ENCODE measurements around the gene KL. TPM values are rescaled to one million over a fixed set of nuclear protein-coding genes. Genes with fewer than 3 reads are reported as not detected.

Gene KL
- total and polyA plus RNA-seq, 2 donors (not counting 1 experiment from before 2014, with no cell fraction given): 0.07 TPM; not detected in 1

DNA sequence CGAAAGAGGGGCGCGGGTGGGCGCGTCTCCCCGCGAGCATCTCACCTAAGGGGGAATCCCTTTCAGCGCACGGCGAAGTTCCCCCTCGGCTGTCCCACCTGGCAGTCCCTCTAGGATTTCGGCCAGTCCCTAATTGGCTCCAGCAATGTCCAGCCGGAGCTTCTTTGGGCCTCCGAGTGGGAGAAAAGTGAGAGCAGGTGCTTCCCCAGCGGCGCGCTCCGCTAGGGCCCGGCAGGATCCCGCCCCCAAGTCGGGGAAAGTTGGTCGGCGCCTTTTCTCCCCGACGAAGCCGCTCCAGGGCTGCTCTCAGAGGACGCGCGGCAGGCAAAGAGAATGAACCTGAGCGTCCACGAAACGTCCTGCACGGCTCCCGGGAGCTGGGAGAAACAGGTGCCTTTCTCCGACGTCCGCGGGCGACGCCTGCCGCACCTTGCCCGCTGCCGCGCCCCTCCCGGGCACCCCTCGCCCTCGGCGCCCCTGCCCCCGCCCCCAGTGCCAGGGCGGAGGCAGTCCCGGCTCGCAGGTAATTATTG, 366 bp upstream of the KL start:
- no peaks in the 10 kb centered on the region for H3K9me3 Mint-ChIP-seq (ENCODE audit: insufficient read depth)
- no peaks in the 10 kb centered on the region for H4K20me1 ChIP-seq (ENCODE audit: control insufficient read depth, insufficient read depth, low read length, poor library complexity, severe bottlenecking)
- WGBS (ENCODE audit: insufficient coverage): 3% methylated on average over 47 of the region's 52 CpGs
- H2AFZ ChIP-seq (ENCODE audit: insufficient read depth, low read depth, low read length, poor library complexity, severe bottlenecking): peak overlapping the region; percentile 38
- no peaks in the 10 kb centered on the region for H3K79me2 ChIP-seq (ENCODE audit: control insufficient read depth, insufficient read depth, low read length)
- H3K4me3 Mint-ChIP-seq: peak overlapping the region; percentile 70
- CTCF ChIA-PET: no interaction called here
- peaks cover 0 to 57% (median 31%) of the 10 kb centered on the region in 4 experiments for H3K27me3 ChIP-seq (replicated peaks in 1 of 4; ENCODE audit: control extremely low read depth in 1 of 4, control insufficient read depth in 3 of 4, insufficient read depth in 4 of 4, low read length in 3 of 4)
- TF ChIP-seq, protein P1, sequence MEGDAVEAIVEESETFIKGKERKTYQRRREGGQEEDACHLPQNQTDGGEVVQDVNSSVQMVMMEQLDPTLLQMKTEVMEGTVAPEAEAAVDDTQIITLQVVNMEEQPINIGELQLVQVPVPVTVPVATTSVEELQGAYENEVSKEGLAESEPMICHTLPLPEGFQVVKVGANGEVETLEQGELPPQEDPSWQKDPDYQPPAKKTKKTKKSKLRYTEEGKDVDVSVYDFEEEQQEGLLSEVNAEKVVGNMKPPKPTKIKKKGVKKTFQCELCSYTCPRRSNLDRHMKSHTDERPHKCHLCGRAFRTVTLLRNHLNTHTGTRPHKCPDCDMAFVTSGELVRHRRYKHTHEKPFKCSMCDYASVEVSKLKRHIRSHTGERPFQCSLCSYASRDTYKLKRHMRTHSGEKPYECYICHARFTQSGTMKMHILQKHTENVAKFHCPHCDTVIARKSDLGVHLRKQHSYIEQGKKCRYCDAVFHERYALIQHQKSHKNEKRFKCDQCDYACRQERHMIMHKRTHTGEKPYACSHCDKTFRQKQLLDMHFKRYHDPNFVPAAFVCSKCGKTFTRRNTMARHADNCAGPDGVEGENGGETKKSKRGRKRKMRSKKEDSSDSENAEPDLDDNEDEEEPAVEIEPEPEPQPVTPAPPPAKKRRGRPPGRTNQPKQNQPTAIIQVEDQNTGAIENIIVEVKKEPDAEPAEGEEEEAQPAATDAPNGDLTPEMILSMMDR (IDR thresholded peaks at IDR 0.05): no peak
- TF ChIP-seq EZH2 (IDR thresholded peaks at IDR 0.05; ENCODE audit: borderline replicate concordance, insufficient read depth, low read depth, low read length, poor library complexity, severe bottlenecking): no peak
- no peak overlapping the region for H3K27ac ChIP-seq (ENCODE audit: low read length in 2 of 2)
- no peaks in the 10 kb centered on the region for H3K36me3 ChIP-seq (replicated peaks in 1 of 2; ENCODE audit: control extremely low read depth in 1 of 2, control insufficient read depth in 1 of 2, extremely low read depth in 1 of 2, insufficient read depth in 2 of 2, low read length in 1 of 2)
- H3K4me1 ChIP-seq (ENCODE audit: control insufficient read depth in 2 of 2, insufficient read depth in 2 of 2, low read length in 2 of 2): peaks cover 17 to 22% of the 10 kb centered on the region in 2 donors
- DNase-seq (peak; percentile 5), ATAC-seq (ENCODE audit: low read depth) (no peak)
- H3K9ac ChIP-seq (ENCODE audit: low read length): no peak overlapping the region
- POLR2A ChIA-PET: no interaction called here
- peaks cover 66% of the 10 kb centered on the region for H3K27me3 Mint-ChIP-seq
- no peaks in the 10 kb centered on the region for H3K9me3 ChIP-seq (ENCODE audit: control extremely low read depth in 1 of 3, control insufficient read depth in 2 of 3, insufficient read depth in 1 of 3, low read length in 2 of 3)
- peaks cover 10% of the 10 kb centered on the region for H3K4me1 Mint-ChIP-seq
- peak overlapping the region; percentile 62 for H3K4me2 ChIP-seq (replicated peaks; ENCODE audit: low read depth, low read length, poor library complexity, severe bottlenecking)
- H3K27ac Mint-ChIP-seq: no peak overlapping the region
- peak overlapping the region in 1 of 5 experiments; percentile 8 for H3K4me3 ChIP-seq (ENCODE audit: control extremely low read depth in 1 of 5, extremely low read depth in 1 of 5, insufficient read depth in 1 of 5, low read depth in 2 of 5, low read length in 4 of 5)
- intact Hi-C loops (cut with micrococcal nuclease): no loop called here

DNA sequence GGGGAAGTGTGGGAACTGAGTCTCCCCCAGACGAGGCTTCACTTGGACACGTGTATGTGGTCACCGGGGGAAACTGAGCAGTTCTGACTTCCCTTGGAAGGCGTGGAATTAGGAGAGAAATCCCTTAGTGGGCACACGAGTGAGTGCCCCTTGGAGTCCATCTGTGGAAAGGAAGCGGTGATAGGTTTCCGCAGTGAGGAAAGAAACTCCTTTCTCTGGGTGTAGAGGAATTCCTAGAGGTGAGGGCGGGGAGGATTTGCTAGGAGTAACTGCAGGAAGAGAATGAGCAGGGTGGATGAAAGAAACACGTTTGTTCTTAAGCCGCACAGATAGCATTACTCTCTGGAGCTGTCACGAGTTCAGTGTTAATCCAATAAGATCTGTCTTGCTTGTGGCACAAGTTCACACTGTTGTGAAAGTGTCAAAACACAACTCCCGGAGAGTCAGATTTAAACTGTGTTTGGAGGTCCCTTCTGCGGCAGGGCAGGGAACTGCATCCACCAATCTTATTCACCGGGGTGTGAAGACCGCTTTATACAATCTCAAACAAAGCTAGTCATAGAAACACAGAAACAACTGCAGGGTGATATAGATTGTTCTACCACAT, 1.2 kb downstream of the KL start:
- 8% methylated on average over 13 of the region's 15 CpGs for WGBS (ENCODE audit: insufficient coverage)
- H3K9ac ChIP-seq (ENCODE audit: low read length): peak overlapping the region; percentile 26
- peaks cover 0 to 52% (median 33%) of the 10 kb centered on the region in 4 experiments for H3K27me3 ChIP-seq (replicated peaks in 1 of 4; ENCODE audit: control extremely low read depth in 1 of 4, control insufficient read depth in 3 of 4, insufficient read depth in 4 of 4, low read length in 3 of 4)
- H3K27ac ChIP-seq (ENCODE audit: low read length in 2 of 2): no peak overlapping the region
- no peaks in the 10 kb centered on the region for H3K9me3 Mint-ChIP-seq (ENCODE audit: insufficient read depth)
- peak; percentile 16 for DNase-seq
- intact Hi-C loops (cut with micrococcal nuclease): no loop called here
- no peak overlapping the region for H3K4me3 ChIP-seq (ENCODE audit: control extremely low read depth in 1 of 5, extremely low read depth in 1 of 5, insufficient read depth in 1 of 5, low read depth in 2 of 5, low read length in 4 of 5)
- H3K4me3 Mint-ChIP-seq: peak overlapping the region; percentile 63
- H3K9me3 ChIP-seq (ENCODE audit: control extremely low read depth in 1 of 3, control insufficient read depth in 2 of 3, insufficient read depth in 1 of 3, low read length in 2 of 3): no peaks in the 10 kb centered on the region
- H3K36me3 ChIP-seq (replicated peaks in 1 of 2; ENCODE audit: control extremely low read depth in 1 of 2, control insufficient read depth in 1 of 2, extremely low read depth in 1 of 2, insufficient read depth in 2 of 2, low read length in 1 of 2): no peaks in the 10 kb centered on the region
- no peak for ATAC-seq (ENCODE audit: low read depth)
- ChIA-PET CTCF (no interaction called here), POLR2A (no interaction called here)
- H3K27ac Mint-ChIP-seq: no peak overlapping the region
- H4K20me1 ChIP-seq (ENCODE audit: control insufficient read depth, insufficient read depth, low read length, poor library complexity, severe bottlenecking): no peaks in the 10 kb centered on the region
- no peak for TF ChIP-seq EZH2 (IDR thresholded peaks at IDR 0.05; ENCODE audit: borderline replicate concordance, insufficient read depth, low read depth, low read length, poor library complexity, severe bottlenecking)
- TF ChIP-seq, protein P1 (IDR thresholded peaks at IDR 0.05): no peak
- peaks cover 58% of the 10 kb centered on the region for H3K27me3 Mint-ChIP-seq
- H2AFZ ChIP-seq (ENCODE audit: insufficient read depth, low read depth, low read length, poor library complexity, severe bottlenecking): peak overlapping the region; percentile 49
- H3K79me2 ChIP-seq (ENCODE audit: control insufficient read depth, insufficient read depth, low read length): no peaks in the 10 kb centered on the region
- H3K4me2 ChIP-seq (replicated peaks; ENCODE audit: low read depth, low read length, poor library complexity, severe bottlenecking): peak overlapping the region; percentile 66
- H3K4me1 ChIP-seq (ENCODE audit: control insufficient read depth in 2 of 2, insufficient read depth in 2 of 2, low read length in 2 of 2): peaks cover 17 to 22% of the 10 kb centered on the region in 2 donors
- peaks cover 10% of the 10 kb centered on the region for H3K4me1 Mint-ChIP-seq
